ENCODE results near the gene C9orf43. TPM values are rescaled to one million over a fixed set of nuclear protein-coding genes. Genes with fewer than 3 reads are reported as not detected.

C9orf43 gene
- total and polyA plus RNA-seq, 9 of the 15 experiments (the other 6 are each of a cell fraction or from before 2014, with no cell fraction given): 0.21 to 0.58 (median 0.33) TPM

- no peak for TF ChIP-seq RBM14 (IDR thresholded peaks at IDR 0.05; ENCODE audit: borderline replicate concordance, insufficient read depth, low read depth, low read length)
- TF ChIP-seq ZNF668 (CRISPR knock-in tag; IDR thresholded peaks at IDR 0.05): no peak
- no peak for TF ChIP-seq SIN3A (IDR thresholded peaks at IDR 0.05; ENCODE audit: borderline replicate concordance in 2 of 2, control insufficient read depth in 1 of 2, low read depth in 2 of 2, low read length in 2 of 2)
- no peak for TF ChIP-seq FOXO4 (CRISPR knock-in tag; IDR thresholded peaks at IDR 0.05)
- no peak for TF ChIP-seq SNRNP70 (optimal IDR thresholded peaks at IDR 0.05; ENCODE audit: low read depth, low read length)
- TF ChIP-seq CHD1 (IDR thresholded peaks at IDR 0.05; ENCODE audit: low read length): no peak
- peak; percentile 34; the same call in 1 of the 2 replicates for TF ChIP-seq REST (IDR thresholded peaks at IDR 0.05; ENCODE audit: borderline replicate concordance)
- TF ChIP-seq REST (CRISPR knock-in tag; IDR thresholded peaks at IDR 0.05; ENCODE audit: low read depth): no peak
Observed at GRCh38 chr9:113454914-113455761, 44.6 kb downstream of the C9orf43 start (continued).
